NCI-H1417 treated with DMSO at 0.1 percent for 48 hours (cell line): ENCODE results near the gene NFKBIB.
"Not testable (repeated sequence)": the region's sequence is repeated elsewhere in the genome, so short reads cannot be mapped to it uniquely, and the experiment has no call there.

Experiments
- DNase-seq: peaks from one replicate; lab custom pipeline; 2025; lab: John Stamatoyannopoulos, UW

The NFKBIB gene

DNA sequence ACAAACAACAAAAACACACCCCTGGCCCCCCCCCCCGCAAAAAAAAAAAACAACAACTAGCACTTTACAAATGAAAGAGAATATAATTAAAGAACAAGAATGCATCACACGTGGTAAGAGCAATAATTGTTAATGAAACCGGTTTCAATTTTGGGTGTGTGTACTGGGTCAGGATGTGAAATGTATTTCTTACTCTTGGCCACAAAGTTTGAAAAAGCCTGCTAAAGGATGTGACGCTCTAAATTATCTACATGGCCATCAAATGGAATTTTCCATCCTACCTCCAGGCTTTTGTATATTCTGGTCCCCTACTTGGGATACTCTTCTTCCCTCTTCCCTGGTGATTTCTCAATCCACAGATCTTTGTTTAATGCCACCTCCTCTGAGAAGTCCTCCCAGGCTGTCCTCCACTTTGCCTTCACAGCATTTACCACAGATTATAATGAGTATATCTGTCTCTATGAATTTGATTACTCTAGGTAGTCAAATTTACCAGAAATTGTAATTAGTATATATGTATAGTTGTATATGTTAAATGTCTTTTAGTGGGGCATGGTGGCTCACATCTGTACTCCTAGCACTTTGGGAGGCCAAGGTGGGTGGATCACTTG lies 28.7 kb downstream of the NFKBIB start:
- DNase-seq = no peak

DNA sequence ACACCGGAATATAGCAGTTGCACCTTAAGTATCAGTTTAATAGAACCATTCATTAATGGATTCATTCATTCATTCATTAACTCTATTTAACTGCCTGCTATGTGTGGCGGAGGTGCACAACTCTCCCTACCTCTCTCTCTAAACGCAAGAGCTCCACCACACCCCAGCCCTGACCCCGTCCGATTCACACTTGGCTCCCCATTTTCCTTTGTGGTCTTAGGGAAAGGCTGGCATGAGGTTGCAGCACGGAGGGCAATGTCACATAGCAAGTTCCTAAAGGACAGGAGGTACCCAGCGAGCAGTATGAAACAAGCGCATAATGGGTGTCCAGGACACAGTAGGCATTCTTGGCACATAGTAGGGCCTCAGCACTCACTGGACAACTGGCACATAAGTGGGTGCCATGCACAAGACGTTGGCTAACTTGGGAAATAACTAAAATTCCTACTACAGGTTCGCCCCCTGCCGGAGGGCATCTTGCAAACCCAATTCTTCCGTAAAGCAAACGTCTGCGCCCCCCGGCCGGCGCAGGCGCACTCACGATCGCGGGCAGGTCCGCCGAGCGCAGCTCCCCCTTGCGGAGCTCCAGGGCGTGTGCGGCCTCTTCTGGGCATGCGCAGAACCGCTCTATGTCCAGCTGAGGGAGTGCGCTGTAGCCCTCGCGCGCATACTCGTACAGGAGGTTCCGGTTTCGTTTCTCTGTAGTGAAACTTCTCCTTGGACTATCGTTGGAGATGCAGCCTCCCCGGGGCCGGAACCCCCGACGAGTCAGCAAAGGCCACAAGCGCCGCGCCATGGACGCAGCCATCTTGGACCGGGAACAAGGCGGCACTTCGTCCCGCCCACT lies 30.4 kb downstream of the NFKBIB start, which contains the start of gene SARS2:
Gene SARS2 (minus strand): TSS at position 835 of the 847 bp plus-strand sequence. CDS start 27 bp downstream, at position 808.
- DNase-seq = peak; percentile 94

DNA sequence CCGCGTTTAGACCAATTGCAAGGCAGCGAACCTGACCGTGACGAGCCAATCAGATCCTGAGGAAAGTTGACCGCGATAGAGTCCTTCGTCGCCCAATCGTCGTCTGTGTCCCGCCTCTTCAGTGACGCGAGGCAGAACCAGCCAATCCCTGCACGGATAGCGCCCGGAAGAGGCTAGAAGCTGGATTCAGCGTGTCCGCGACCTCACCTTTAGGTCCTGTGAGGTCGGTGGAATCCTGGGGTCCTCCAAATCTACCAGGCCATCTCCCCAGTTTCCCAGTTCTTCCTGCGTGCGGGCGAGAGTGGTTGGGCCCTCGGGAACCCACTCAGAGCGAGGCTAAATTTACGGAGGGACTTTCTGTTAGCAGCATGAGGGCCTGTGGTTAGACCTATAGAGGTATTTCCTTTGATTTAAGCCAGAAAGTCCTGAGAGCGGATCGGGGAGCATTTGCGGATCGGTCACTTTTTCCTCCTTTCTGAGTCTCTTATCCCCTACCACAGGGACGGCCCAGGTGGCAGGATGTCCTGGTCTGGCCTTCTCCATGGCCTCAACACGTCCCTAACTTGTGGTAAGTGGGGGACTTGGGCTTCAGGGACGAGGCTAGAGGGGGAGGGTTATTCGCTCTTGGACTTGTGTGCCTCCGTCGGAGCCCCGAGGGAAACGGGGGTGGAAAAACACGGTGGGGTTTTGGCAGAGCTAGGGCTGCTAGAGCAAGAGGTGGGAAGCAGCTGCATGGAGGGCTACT lies 31.2 kb downstream of the NFKBIB start, which contains the start of gene MRPS12:
Gene MRPS12 (plus strand): TSS at position 169 of the 745 bp plus-strand sequence. CDS start 351 bp downstream, at position 520.
- no peak for DNase-seq

DNA sequence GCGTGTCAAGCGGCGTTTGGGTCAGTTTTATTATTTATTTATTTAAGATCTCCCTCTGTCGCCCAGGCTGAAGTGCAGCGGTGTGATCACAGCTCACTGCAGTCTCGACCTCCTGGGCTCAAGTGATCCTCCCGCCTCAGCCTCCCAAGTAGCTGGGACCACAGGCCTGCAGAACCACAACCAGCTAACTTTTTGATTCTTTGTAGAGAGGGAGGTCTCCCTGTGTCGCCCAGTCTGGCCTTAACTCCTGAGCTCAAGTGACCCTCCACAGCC lies 31.7 kb downstream of the NFKBIB start:
- DNase-seq = no peak

DNA sequence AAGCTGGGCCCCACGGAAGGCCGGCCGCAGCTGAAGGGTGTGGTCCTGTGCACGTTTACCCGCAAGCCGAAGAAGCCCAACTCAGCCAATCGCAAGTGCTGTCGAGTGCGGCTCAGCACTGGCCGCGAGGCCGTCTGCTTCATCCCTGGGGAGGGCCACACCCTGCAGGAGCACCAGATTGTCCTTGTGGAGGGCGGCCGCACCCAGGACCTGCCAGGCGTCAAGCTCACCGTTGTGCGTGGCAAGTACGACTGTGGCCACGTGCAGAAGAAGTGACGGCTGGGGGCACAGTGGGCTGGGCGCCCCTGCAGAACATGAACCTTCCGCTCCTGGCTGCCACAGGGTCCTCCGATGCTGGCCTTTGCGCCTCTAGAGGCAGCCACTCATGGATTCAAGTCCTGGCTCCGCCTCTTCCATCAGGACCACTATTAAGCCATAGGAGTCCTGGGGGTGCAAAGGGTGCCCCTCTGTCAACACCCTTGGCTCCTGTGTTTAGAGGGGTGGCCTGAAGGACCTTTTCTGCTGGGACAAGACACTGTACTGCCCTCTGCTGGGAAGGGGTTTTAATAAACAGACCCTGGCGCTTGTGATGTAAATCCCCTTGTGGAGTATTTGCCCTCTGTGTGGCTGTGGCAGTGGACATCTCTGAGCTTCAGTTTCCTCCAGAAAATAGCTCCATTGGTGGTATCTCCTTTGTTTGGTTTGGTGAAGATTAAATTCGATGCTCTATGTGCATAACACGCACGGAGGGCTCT lies 32.8 kb downstream of the NFKBIB start:
- DNase-seq = no peak

DNA sequence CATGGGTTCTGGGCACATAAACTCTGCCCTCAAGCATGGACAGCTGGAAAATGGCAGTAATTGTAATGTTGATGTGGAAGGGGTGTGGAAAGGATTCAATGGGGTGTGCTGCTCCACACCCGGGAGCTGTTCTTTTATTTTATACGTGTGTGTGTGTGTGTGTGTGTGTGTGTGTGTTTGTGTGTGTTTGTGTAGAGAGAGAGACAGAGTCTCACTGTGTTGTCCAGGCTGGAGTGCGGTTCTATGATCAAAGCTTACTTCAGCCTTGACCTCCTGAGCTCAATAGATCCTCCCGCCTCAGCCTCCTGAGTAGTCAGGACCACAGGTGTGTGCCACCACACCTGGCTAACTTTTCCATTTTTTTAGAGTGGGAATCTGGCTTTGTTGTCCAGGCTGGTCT lies 33.8 kb downstream of the NFKBIB start:
- no peak for DNase-seq

DNA sequence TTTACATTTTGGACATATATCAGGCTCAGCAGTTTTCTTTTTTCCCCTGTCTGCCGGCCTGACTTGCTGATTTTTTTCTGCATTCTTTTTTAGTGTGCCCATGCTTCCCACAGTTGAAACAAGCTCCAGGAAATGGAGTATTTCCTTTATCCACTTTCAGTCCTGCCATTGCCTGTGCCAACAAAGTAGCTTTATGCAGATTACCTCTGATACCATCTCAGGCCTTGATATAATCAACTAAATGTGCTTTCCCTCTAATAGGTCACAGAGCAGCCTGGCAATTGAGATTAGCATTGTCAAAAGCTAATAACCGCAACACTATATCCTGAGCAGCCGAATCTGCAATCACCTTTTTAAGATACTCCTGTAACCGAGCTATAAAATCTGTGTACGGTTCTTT lies 40.2 kb downstream of the NFKBIB start:
- no peak for DNase-seq

DNA sequence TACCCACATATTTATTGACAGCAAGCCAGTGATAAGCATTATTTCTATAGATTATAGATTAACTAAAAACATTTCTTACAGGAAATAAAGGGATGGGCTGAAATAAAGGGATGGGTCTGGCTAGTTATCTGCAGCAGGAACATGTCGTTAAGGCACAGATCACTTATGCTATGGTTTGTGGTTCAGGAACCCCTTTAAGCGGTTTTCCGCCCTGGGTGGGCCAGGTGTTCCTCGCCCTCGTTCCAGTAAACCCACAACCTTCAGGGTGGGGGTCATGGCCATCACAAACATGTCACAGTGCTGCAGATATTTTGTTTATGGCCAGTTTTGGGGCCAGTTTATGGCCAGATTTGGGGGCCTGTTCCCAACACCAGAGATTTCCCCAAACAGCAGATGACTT lies 41.7 kb downstream of the NFKBIB start:
- DNase-seq = not testable (repeated sequence)

DNA sequence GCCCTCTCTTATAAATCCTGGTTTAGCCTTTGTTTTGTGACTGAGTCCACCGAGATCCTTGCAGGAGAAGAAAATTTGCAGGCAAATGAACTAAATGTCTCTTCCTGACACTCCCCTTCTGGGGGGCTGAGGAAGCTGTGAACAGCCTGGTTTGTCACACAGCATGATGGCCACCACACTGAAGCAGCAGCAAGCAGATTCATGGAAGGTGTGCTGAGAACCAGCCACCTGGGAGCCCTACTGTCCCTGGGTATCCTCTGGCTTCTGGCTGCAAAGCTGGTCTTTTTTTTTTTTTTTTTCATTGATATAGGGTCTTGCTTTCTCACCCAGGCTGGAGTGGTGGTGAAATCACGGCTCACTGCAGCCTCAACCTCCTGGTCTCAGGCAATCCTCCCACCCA lies 42.2 kb downstream of the NFKBIB start:
- DNase-seq = no peak

DNA sequence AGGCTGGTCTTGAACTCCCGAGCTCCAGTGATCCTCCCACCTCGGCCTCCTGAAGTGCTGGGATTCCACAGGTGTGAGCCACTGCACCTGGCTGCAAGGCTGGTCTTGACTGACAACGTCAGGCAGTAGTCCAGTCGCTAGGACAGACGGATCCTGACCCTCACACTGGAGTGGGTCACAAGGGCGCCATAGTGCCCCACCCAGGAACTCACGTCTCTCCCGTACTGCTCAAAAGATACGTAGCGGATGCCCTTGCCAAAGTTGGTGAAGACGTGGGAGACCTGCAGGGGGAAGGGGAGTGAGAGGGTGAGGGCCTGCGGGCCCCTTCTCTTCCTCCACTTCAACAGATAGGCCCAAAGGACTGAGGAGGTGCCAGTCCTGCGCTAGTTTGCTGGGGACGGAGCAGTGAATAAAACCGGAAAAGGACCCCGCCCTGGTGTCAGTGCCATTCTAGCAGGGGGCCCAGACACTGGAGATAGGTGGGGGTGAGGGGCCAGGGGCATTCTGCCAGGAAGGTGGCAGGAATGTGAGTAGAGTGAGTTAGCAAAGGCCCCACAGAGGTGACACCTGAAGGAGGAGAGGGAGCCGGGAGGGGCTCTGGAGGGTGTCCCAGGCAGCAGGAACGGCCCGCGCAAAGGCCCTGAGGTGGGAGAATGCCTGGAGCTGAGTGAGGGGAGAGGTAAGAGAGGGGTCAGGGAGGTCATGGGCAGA lies 42.9 kb downstream of the NFKBIB start:
- DNase-seq = no peak

DNA sequence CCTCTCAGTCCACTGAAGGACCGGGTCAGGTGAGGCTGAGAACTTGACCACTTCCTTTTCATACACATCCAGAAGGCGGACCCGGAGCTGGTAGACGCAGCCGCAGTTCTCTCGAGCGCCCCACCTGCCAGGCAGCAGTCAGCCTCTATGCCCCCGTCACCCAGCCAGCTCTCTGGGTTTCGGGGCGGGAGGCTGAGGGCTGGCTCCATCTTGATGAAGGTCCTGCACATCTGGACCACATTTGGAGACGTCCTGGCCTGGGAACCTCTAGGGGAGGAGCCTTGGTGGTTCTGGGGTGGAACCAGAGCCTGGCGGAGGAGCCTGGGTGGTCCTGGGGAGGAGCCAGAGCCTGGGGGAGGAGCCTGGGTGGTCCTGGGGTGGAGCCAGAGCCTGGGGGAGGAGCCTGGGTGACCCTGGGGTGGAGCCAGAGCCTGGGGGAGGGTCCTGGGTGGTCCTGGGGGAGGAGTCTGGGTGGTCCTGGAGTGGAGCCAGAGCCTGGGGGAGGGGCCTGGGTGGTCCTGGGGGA lies 45.3 kb downstream of the NFKBIB start:
- DNase-seq = no peak

DNA sequence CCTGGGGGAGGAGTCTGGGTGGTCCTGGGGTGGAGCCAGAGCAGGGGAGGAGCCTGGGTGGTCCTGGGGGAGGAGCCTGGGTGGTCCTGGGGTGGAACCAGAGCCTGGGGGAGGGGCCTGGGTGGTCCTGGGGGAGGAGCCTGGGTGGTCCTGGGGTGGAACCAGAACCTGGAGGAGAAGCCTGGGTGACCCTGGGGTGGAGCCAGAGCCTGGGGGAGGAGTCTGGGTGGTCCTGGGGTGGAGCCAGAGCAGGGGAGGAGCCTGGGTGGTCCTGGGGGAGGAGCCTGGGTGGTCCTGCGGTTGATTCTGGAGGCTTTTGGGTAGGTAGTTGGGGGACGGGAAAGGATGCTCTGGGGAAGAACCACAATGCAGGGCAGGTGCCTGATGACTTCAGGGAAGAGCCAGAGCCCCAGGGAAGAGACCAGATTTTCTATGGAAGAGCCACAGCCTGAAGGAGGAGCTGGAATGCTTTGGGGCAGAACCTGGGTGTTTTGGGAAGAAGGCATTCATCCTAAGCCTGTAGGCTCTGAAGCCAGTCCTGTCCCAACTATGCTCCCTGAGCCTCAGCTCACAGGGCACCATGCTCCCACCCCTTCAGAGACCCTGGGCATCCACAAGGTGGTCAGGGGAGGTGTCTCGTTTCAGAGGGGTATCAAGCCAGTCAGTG lies 45.9 kb downstream of the NFKBIB start:
- no peak for DNase-seq

DNA sequence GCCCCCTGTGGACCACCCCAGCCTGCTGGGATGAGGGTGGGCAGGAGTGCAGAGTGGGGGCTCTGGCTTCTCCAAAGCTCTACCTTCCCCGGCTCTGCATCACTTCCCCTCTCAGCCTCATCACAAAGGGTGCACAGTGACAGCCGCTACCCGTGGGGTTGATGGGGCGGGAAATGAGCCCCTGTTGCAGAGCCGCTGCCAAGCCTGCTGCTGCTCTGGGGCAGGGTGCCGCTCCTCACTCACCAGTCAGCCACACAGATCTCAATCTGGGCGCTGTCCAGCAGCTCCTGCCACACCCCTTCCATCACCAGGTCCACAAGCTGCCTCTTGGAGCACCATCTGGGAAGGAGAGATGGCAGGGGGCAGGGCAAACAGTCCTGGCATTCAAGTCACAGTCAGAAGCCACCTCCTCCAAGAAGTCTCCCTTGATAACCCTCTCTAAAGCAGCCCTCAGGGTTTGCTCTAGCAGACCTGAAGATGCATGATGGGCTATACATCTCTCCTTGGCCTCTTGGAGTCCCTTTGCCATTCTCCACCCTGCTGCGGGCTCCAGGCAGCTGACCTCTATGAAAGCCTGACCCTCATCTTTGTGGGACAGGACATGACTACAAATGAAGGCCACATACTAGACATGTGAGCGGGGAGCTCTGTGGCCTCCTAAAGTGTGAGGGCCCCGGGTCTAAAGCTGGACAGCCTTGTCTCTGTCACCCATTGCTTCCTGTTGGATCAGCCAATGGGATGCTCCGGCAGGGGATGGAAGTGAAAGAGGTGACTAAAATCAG lies 46.7 kb downstream of the NFKBIB start:
- DNase-seq = no peak

DNA sequence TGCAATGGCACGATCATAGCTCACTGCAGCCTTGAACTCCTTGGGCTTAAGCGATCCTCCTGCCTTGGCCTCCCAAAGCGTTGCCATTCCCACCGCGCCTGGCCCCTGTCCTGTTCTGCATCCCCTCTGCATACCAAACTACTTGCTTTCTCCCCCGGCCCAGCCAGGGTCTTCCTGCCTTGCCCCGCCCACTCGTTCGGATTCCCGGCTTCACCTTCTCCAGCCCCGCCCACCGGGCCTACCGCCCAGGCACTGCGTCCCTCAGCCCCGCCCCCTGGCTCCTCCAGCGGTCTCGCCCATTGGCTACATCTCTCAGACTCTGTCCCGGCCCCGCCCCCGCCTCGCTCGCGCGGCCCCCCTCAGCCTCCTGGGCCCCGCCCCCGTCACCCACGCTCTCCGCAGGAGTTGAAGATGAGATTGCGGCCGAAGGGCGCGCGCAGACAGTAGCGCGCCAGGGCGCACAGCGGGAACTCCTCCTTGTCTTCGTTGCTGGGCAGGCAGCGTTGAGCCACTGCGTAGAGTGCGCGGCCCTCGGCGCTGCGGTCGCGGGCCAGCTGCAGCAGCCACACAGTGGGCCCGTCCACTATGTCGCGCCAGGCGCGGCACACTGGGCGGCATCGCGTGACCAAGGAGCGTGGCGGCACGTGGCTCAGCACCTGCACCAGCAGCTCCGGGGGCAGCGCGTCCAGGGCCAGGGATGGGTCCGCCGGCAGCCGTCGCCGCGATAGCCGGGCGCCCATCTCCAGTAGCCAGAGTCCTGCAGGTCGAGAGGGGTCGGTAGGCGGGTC lies 50.0 kb downstream of the NFKBIB start:
- peak; percentile 74 for DNase-seq

DNA sequence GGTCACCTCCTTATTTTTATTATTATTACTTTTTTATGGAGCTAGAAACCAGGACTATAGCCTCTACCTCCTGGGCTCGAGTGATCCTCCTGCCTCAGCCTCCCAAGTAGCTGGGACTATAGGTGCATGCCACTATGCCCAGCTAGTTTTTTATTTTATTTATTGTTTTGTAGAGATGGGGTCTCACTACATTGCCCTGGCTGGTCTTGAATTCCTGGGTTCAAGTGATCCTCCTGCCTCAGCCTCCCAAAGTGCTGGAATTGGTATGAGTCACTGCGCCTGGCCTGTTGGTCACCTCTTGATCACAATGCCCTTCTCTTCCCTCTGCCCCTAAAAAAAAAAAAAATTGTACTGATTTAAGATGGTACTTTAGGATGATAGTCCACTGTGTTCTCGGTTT lies 51.4 kb downstream of the NFKBIB start:
- no peak for DNase-seq

DNA sequence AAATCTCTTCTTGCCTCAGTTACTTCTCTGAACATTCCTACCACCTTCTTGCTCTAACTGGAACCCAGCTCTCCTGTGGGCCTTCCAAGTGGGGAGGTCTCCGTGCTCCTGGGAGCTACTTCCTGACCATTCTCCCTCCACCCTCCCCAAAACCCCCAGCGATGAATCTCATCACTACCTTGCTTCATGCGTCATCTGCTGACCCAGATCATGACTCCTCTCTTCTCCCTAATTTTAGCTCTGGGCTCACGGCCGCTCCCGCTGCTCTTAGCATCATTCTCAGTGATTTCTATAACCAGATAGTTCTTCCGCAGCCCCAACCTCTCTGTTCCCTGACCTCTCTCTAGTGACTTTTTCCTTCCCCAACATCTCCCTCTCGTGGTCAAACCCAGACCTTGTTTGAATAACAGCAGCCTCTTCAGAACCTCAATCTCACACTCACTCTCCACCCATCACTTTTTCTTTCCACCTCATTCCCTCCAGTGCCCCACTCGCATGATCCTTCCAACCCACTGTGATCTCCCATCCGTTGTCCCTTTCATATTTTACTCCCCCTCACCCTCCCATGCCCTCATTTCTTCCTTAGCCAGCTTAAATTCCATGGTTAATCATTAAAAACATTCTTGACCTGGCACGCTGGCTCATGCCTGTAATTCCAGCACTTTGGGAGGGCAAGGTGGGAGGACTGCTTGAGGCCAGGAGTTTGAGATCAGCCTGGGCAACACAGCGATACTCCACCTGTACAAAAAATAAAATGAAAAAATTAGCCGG lies 52.8 kb downstream of the NFKBIB start:
- DNase-seq = peak; percentile 0

DNA sequence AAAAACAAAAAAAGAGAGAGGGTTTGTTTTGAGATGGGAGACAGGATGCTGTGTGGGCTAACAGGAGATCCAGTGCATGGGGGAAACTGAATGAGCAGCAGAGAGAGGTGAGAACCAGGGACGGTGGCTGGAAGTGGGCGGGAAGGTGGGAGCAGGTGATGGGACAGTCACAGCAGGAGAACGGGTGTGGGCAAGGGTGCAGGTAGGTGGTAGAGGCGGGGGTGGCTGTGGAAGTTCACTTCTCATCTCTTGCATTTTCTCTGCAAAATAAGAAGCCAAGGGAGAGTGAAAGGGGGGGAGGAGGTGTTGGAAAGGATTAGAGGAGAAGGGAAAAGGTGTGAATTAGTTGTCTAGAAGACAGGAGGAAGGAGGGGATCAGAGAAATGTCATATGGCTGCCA lies 53.9 kb downstream of the NFKBIB start:
- no peak for DNase-seq

DNA sequence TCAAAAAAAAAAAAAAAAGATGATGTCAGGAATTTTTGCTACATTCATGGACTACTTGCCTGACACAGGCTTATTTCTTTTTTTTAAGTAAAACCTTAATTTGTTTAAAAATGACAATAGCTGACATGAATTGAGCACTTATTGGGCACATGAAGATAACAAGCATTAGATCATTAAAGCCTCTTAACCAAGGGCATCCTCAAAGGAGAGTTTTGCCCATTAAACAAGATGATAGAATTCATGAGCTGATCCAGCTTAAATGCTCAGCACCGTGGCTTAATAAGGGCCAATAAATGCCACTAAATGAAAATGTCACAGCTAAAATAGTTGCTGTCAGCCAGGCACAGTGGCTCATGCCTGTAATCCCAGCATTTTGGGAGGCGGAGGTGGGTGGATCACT lies 56.5 kb downstream of the NFKBIB start:
- DNase-seq = no peak
